HG03175 (cell line): ENCODE measurements around the gene DCTN4.
"Not testable (repeated sequence)": the region's sequence is repeated elsewhere in the genome, so short reads cannot be mapped to it uniquely, and the experiment has no call there.

ENCODE experiments used
- ATAC-seq: cut with Tn5 transposase; IDR thresholded peaks from one replicate; pipeline ENCODE4 v1.9.1; 2021; ENCODE audit warnings: mild to moderate bottlenecking, moderate library complexity; ENCODE audit not compliant: unreplicated experiment

The DCTN4 gene

DNA sequence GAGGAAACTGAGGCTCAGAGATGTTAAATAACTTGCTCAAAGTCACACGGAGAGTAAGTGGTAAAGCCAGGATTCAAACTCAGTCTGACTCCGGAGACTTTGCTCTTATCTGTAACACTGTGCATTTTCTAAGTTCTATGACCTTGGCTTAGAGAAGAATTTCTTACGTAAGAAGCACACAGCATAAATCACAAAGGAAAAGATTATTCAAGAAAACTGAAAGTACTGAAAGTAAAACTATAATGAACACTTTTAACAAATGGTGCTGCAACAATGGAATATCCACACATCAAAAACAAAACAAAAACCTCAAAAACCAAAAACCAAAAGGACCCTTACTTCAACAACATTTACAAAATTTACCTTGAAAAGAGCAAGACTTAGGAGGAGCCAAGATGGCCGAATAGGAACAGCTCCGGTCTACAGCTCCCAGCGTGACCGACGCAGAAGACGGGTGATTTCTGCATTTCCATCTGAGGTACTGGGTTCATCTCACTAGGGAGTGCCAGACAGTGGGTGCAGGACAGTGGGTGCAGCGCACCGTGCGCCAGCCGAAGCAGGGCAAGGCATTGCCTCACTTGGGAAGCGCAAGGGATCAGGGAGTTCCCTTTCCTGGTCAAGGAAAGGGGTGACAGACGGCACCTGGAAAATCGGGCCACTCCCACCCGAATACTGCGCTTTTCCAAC is 16.2 kb downstream of the DCTN4 start:
- ATAC-seq: not testable (repeated sequence)

DNA sequence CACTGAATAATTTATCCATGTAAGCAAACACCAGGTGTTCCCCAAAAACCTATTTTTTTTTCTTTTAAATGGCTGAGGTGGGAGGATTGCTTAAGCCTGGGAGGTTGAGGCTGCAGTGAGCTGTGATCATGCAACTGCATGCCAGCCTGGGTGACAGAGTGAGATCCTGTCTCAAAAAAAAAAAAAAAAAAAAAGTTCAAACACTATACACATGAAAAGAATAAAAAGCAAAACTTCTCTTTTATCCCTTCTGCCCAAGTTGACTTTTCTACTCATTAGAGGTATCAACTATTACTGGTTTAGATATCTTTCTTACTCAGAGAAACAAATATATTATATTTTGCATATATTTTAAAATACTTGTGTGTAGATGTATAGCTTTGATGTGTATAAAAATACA is 17.8 kb downstream of the DCTN4 start:
- ATAC-seq: no peak

DNA sequence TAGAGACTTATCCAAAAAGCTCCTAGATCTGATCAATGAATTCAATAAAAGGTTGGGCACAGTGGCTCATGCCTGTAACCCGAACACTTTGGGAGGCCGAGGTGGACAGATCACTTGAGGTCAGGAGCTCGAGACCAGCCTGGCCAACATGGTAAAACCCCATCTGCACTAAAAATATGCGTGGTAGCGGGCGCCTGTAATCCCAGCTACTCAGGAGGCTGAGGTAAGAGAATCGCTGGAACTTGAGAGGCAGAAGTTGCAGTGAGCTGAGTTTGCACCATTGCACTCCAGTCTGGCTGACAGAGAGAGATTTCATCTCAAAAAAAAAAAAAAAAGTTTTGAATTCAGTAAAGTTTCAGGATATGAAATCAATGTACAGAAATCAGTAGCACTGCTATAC is 20.0 kb downstream of the DCTN4 start:
- ATAC-seq: no peak

DNA sequence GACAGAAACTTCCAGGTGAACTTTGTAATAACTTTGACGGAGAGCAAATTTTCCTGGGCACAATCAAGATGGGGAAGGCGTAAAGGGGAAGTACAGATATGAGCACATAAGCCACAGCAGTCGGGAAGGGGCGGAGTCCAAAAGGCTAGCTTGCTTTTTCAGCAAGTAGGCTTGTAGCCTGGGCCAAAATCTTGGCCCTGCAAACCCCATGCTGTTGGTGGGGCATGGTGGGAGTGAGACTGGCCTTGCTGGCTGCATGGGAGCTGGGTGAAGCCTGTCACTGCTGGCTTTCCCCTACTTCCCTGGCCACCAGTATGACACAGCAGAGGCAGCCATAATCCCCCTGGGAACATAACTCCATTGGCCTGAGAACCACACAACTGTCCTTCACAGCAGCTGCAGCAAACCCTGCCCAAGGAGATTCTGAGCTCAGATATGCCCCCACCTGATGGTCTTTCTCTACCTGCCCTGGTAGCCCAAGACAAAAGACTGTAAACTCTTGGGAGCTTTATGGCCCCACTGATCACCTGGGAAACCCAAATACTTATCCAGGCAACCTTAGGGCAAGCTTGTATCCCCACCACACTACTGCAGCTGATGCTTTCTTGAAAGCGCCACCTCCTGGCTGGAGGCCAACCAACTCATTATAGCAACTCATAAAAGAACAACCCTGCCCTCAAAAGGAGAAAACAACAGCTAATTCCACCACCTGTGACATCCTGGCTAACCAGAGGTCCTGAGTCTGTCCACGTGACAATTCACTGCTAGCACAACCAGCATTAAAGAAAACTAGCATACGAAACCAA is 24.0 kb downstream of the DCTN4 start:
- peak; percentile 97 for ATAC-seq

DNA sequence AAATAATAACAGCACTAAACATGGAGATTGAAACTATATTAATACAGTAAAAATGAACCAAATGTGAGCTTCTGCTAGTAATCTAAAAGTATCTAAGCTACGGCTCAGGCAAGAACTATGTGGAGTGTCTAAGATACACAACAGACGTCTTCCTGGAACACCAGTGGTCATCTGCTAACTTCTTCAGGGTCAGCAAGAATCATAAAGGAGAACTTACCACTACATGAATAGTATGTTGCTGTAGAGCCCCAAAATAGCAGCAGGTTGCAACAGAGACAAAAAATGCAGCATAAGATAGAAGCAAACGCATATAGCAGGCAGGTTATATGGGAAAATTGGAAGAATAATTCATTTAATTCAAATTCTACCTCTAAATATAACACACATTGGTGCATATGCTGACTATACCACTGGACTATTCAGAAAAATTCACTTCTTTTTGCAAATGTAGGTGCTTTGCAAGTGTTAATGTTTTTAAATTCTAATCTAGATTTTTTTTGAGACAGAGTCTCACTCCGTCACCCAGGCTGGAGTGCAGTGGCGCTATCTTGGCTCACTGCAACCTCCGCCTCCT is 27.1 kb downstream of the DCTN4 start:
- ATAC-seq: no peak

DNA sequence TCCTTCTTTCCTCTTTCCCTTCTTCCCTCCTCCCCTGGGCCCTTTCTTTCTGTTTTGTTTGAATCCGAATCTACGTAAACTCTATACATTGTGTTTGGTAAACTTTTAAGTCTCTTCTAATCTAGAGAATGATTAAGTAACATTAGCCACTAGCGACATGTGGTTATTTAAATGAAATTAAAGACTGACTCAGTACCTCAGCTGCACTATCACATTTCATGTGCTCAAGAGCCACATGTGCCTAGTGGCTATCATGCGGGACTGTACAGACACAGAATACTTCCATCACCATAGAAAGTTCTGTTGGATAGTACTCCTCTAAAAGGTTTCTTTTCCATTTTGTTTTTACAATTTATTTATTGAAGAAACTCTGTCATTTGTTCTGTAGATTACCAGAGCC is 29.0 kb downstream of the DCTN4 start:
- ATAC-seq: no peak

DNA sequence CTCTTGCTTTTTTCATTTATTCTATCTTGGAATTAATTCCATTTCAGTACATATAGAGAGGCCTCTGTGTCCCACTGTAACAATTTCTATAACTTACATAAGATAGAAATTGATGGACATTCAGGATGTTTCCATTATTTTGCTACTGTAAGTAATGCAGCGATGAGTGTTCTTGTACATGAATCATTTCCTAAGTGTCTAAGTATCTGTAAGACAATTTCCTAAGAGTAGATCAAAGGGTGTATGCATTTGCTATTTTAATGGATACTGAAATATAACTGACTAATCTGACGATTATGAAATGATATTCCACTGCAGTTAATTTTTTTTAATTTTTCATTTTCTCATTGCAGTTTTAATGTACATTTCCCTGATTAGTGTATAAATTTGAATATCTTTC is 35.0 kb downstream of the DCTN4 start:
- ATAC-seq: no peak

DNA sequence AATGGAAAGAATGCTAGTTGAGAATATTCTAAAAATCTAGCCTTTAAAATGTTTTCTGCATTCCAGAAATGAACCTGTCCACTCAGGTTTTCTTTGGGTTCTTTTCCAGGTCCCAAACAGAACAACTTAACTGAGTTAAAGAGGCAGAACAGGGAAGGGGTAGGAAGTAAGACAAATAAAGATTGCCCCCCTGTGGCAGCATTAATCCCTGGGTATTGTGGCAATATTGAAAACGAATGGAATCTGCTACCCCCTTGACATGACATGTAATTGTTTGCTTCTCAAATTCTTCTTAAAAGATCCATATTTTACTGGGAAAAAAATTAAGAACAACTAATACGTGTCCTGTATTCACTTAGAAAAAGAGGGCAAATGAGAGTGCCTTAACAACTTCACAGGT is 48.7 kb downstream of the DCTN4 start:
- ATAC-seq: no peak

DNA sequence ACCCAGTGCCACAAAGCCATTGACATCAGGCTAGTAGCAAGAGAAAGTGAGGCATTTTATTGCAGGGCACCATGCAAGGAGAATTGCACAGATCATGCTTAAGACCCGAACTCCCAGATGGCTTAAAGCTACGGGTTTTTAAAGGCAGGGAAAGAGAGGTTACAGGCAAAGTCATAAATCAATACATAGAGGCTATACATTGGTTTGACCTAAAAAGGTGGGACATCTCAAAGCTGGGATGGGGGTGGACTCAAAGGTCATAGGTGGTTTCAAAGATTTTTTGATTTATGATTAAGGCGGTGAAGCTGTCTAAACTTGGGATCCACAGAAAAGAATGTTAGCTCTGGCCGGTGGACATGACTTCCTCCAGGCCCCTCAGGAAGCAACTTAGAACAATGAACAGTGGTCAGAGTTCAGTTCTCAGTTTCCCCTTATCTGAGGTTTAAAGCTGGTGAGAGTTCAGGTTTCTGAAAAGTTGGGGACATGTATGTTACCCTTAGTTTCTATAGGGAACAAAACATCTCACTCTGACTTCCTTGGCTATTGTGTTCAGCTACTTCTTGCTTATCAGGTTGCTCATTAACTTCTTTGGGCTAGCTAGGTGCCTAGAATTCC is 51.9 kb downstream of the DCTN4 start:
- ATAC-seq: no peak

DNA sequence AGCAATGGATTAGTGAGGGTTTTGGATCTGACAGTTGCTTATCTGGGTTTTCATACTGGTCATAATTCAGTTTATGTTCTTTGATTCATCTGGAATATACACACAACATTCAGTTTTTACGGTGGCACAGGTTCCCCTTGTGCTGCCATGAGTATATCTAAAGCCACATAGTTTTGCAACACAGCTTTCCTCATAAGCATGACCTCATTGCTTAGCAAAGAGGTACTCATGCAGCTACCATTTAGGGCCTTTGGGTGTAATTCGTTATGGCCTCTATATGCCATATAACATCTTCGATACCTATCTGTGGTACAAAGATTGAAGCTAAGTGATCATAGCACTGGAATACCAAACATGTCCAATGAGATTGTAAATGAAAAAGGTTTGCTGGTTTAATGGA is 55.1 kb downstream of the DCTN4 start:
- no peak for ATAC-seq

DNA sequence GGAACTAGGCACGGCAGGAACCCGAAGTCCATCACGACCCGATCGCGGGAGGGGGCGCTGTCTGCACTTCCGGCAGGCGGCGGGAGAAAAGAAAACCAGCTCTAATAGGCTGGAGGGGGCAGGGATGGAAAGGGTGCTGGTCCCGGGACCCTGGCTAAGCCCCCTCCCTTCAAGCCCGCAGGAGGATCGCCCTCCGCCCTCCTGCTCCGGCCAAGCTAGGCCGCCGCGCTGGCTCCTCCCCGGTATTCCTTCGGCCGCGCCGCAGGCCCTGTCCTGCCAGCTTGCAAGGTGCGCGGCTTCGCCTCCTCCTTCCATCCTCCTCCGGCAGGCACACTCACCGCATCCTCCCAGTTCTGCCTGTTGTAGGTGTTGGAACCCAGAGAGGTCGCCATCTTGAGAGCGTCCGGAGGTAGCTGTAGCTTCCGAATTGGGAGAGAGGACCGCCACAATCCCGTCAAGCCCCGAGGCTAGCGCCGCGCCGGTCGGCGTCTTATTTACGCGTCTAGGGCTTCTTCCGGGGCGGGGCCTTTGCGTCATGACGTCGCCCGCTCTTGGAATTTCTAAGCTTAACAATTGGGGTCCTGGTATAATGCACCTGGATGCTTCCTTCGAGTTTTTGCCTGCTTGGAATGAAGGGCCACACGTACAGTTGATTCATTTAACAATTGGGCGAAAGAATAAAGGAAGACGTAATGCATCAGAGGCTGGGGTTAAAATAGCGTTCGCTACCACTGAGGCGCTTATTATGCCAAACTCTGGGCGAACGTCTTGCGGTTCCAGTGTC is 58.0 kb downstream of the DCTN4 start, which contains the start of gene RBM22:
TSS of gene RBM22 (minus strand) at position 469 of the 784 bp plus-strand sequence. CDS start at position 392, 77 bp downstream.
- peak; percentile 96 for ATAC-seq

DNA sequence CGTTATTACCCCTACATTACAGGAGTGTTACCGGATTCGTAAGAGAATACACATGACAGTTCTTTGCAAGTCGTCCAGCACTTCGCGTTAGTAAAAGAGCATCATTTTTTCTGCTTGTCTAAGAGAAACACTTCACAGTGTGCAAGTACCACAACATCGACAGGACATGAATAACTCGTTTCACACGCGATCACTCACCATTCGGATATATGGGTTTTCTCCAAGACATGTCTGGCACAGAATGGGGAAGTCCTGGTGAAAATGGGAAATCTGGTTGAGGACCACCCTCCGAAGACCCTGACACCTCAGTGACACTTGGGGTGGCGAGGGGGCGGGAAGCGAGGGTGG is 58.6 kb downstream of the DCTN4 start:
- peak; percentile 23 for ATAC-seq

DNA sequence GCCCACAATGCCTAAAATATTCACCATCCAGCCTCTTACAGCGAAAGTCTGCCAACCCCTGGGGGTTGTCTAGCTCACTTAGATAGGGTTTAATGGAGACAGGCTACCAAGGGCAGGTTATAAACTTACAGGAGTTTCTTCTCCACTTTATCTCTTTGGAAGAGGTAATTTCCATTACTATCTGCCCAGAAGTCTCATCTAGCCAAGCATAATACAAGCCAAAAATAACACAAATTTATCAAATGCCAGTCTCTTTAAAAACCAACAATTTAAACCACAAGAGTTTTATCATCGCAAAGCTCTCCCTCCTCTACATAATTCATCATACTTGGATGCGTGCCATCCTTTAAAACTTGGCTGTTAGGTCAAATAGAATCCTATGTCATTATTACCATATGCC is 64.2 kb downstream of the DCTN4 start:
- no peak for ATAC-seq

DNA sequence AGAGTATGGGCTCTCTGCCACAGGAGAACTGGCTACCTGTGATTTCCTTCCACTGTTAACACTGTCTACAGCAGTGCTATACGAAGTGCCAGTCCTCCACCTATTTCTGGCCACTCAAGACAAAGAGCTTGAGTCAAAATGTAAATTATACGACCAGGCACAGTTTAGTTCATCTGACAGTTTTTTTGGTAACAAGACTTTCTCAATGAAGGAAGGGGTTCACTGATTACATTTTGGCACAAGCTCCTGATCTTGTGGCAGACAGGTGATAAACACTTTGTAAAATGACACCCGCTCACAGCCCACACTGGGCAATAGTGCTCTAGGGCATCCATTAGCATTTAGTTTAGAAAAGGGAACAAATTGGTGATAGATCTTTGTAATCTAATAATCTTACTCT is 66.5 kb downstream of the DCTN4 start:
- ATAC-seq: no peak

DNA sequence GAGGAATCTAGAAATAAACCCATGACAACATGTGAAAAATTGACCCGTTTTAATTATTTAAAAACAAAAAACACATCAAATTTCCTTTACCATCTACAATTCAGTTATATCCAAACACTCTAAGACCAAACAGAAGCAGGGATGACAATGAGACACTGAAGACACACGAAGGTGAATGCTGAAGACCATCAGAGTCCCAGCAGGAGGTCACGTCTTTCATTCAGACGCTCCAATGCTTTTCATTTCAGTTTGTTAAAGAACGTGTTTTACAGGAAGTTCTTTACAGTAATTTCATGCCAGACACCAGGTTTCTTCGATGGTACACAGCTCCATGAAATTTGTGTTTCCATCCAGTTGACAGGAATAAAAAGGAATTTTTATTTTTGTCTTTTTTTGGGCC is 68.1 kb downstream of the DCTN4 start:
- ATAC-seq: no peak

DNA sequence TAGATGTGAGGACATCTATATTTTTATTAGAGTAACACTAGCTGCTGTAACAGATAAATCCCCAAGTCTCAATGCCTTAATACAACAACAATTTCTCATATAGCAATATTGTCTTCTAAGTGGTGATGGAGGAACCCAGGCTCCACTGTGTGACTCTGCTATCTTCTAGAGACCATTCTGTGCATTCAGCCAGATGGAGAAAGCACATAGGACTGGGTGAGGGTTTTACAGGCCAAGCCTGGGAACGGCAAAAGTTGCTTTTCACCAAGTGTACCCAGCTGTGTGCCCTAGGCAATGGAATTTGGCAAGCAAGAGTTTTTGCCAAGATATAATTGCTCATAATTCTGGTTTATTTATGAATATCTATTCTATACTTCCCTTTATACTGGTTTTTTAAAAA is 69.7 kb downstream of the DCTN4 start:
- ATAC-seq: no peak

DNA sequence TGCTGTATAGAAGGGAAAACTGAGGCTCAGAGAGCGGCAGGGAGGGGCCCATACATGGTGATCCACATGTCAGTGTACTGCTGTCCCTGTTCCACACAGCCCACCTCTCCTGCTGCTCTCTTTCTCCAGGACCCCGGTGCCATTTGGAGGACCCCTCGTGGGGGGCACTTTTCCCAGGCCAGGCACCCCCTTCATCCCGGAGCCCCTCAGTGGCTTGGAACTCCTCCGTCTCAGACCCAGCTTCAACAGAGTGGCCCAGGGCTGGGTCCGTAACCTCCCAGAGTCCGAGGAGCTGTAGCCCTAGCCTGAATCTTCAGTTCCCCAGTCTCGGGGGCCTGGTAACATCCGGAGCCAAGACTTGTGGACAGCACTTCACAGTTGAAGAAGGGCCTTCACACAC is 82.2 kb downstream of the DCTN4 start:
- ATAC-seq: no peak

DNA sequence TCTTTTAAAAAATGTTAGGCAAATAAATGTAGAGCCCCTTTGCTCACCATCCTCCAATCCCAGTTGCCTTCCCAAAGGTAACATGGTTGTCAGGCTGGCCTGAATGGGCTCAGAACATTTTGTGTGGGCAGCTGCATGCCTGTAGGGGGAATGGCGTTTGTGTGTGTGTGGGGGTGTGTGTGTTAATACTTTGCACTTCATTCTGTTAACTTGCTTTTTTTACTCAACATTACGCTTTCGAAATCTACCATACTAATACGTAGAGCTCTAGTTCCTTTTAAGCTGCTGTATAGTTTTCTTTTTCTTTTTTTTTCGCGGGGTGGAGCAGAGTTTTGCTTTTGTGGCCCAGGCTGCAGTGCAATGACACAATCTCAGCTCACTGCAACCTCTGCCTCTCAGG is 83.7 kb downstream of the DCTN4 start:
- ATAC-seq: no peak

DNA sequence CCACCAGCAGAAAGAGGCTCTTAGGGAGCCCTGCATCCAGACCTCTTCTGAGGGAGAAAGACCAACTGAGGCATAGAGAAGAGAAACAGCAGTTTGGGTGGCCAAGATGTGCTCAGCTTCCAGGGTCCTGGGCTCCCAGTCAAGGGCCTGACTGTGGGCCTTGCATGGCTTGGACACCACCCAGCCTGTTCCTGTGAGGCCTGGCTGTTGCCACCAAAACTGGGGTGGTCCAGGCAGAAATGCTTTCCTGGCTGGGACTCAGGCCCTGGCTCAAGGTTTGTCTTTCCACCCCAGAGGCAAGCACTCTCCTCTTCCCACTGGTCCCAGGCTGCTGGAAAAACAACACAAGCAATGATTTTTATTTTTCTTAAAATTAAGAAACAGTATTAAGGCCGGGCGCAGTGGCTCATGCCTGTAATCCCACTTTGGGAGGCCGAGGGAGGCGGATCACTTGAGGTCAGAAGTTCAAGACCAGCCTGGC is 84.4 kb downstream of the DCTN4 start:
- no peak for ATAC-seq

DNA sequence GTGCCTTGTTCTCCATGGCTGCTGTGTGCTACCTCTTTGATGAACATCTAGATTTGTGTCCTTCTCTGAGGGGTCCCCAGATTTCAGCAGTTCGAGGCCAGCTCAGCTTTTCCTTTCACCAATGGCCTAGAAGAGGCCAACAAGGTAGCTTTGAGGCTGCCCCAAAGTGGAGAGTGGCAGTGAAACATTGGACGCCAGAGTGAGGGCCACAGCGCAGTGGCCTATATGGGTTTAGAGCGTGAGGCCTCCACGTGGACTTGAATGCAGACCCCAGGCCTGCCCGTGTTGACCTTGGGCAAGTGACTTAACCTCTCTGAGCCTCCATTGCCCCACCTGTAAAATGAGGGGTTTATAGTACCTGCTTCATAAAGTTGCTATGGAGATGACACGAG is 85.9 kb downstream of the DCTN4 start:
- no peak for ATAC-seq
